ENCODE data around the gene ACACB. TPM values are rescaled to one million over a fixed set of nuclear protein-coding genes. Genes with fewer than 3 reads are reported as not detected.

The ACACB gene
- 155 TPM for total RNA-seq

- no peak for DNase-seq
These were observed at the start of gene ACACB for GRCh38 chr12:109115758-109116610. TSS of gene ACACB (plus strand) at chr12:109116587. CDS start at chr12:109139406, 22,819 bp downstream.

- DNase-seq, result no peak
These were observed 46.8 kb upstream of the ACACB start for GRCh38 chr12:109069307-109070271.

GRCh38 chr12:109074866-109075265 lies 41.5 kb upstream of the ACACB start:
- no peak for DNase-seq

GRCh38 chr12:109082751-109083150 lies 33.6 kb upstream of the ACACB start:
- DNase-seq, result no peak

GRCh38 chr12:109084425-109084824 lies 32.0 kb upstream of the ACACB start:
- no peak for DNase-seq

GRCh38 chr12:109085590-109085989 lies 30.8 kb upstream of the ACACB start:
- no peak for DNase-seq

GRCh38 chr12:109087250-109087649 lies 29.1 kb upstream of the ACACB start:
- DNase-seq, result no peak

- DNase-seq, result no peak
These were observed 27.6 kb upstream of the ACACB start for GRCh38 chr12:109088818-109089217.

GRCh38 chr12:109089683-109090082 lies 26.7 kb upstream of the ACACB start:
- DNase-seq, result no peak

- no peak for DNase-seq
These were observed 23.8 kb upstream of the ACACB start for GRCh38 chr12:109092497-109093021.

- DNase-seq, result peak; percentile 91
These were observed 23.1 kb upstream of the ACACB start, which contains the start of gene ALKBH2 for GRCh38 chr12:109093022-109093918. TSS of gene ALKBH2 (minus strand) at chr12:109093472. CDS start at chr12:109092786, 686 bp downstream.

GRCh38 chr12:109097140-109097434 lies 19.3 kb upstream of the ACACB start:
- no peak for DNase-seq

- DNase-seq, result peak; percentile 96
These were observed 18.8 kb upstream of the ACACB start, which contains the start of gene UNG for GRCh38 chr12:109097435-109098182. TSS of gene UNG (plus strand) at chr12:109097597. CDS start at chr12:109097680, 83 bp downstream.

GRCh38 chr12:109098183-109098604 lies 18.2 kb upstream of the ACACB start:
- no peak for DNase-seq

- DNase-seq, result peak; percentile 13
These were observed 17.7 kb upstream of the ACACB start for GRCh38 chr12:109098651-109099050.

GRCh38 chr12:109099431-109100020 lies 16.9 kb upstream of the ACACB start:
- DNase-seq, result no peak

- DNase-seq, result no peak
These were observed 15.6 kb upstream of the ACACB start for GRCh38 chr12:109100741-109101140.

GRCh38 chr12:109102491-109102890 lies 13.9 kb upstream of the ACACB start:
- no peak for DNase-seq

GRCh38 chr12:109105176-109105575 lies 11.2 kb upstream of the ACACB start:
- DNase-seq, result no peak

GRCh38 chr12:109109746-109110350 lies 6.5 kb upstream of the ACACB start:
- DNase-seq, result no peak

Measured in skin of body (tissue), 2 donors.